Activated CD4-positive, alpha-beta T cell treated with anti-CD3 and anti-CD28 coated beads, Interleukin-2, amount 50 U/mL, for 4 hours (primary cell): Measurements from ENCODE around the gene KATNAL1.

Experiments
- DNase-seq, 2 experiments: peaks; one replicate each; pipeline ENCODE4 v3.0.0-alpha.2; 2020

The KATNAL1 gene

DNA sequence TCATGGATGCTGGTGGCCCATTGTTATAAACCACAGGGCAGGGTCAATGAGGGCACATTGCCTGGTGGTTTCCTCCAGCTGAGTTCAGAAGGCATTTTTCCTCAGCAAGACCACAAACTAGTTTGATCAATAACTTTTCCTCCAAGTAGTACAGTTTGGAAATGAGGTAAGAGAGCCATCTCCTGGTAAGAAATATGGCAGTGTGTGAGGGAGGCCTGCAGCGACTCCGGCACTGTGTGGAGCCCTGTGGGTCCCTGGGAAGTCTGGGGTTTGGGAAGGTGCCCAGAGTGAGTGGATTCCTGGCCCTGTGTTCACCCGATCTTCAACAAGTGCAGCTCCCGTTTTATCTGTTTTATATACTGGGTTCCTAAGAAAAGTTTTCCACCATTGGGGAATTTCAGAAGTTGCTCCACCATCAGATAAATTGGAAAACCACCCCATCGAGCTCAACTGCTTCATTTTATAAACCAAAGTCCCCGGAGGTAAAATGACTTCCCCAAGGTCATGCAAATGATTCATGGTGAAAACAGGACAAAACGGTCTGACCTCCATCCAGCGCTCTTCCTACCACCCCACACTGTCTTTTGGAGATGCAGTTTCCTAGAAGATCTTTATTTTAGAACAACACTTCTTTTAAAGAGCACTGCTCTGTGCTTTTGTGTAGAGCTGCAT lies 148.4 kb downstream of the KATNAL1 start:
- DNase-seq = no peak

DNA sequence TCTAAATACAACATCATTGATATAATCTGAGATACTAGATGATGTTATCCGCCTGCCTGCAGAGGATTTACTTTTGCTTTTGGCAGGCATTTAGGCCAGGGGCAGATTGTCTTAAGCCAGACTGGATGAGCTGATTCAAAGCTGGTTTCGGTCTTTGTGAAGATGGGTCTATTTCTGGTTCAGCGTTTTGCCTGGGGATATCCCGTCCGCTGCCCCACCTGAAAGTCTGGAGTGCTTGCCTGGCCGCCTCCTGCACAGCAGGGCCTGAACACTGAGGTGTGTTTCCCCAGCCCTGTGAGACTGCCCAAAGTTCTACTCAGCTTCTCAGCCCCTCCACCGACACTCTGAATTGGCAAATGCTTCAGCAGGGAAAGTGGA lies 149.7 kb downstream of the KATNAL1 start:
- DNase-seq = no peak

DNA sequence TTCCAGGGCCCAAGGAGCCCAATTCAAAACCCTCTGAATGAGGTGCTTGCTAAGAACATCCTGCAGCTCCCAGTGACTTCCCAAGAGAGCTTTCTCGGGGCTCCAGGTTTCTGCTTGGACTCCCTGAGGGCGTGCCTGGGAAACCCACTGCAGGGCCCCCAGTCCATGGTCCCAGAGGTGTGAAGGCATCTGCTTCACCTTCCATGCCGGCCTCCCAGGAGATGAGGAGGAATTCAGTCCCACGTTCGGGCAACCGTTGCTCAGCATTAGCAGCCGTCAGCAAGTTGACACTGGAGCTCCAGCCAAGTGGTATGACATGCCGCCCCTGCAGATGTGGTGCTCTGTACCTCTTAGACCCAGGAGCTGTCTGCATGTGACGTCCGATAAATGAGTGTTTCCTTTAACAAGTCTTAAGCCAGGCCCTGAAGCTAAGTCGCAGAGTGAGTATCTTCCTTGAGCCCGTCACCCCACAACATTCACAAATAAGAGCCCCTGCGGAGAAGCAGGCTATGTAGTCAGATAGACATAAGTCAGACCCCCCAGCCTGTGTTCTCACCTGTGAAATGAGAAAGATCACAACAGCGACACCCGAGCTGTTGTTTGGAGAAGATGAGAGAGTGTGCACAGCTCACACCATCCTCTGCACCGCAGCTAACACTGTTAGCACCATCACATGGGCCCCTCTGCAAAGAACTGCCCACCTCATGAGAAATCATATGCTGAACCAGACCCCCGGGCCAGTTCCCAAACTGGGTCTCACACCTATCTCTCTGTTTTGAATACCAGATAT lies 150.3 kb downstream of the KATNAL1 start:
- no peak for DNase-seq

DNA sequence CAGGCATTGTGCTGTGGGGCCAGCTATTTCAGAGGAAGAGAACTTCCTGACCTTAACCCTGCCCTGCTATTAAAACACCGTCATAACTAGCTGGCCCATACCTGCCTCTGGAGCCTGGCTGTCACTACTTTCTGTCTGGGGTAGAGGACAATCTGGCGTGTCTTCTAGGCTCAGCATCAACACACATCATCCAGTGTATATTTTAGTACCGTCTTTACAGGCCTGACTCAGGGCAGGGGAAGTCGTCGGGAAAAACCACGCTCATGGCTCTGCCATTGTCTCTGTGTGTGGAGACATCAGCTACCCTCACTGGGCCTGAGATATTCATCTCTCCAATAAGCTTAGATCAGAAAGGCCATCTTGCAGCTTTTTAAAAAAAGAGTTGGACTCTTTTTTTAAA lies 151.1 kb downstream of the KATNAL1 start:
- DNase-seq = no peak

DNA sequence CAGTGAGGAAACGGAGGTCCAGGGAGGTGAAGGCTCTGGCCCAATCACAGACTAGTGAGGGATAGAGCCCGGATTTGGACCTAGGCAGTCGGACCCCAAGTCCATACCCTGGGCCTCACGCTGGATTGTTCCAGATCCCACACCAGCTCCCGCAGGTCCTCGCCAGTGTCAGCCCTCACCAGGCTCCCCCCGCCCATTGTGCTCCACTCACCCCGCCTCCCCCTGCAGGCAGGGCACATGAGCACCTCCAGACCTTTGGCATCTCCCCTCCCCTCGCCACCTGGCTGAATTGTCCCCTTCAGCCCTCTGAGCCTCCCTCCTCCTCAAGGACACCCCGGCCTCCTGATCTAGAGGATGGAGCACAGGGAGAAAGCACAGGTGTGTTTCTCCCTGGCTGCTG lies 152.4 kb downstream of the KATNAL1 start:
- DNase-seq = no peak

DNA sequence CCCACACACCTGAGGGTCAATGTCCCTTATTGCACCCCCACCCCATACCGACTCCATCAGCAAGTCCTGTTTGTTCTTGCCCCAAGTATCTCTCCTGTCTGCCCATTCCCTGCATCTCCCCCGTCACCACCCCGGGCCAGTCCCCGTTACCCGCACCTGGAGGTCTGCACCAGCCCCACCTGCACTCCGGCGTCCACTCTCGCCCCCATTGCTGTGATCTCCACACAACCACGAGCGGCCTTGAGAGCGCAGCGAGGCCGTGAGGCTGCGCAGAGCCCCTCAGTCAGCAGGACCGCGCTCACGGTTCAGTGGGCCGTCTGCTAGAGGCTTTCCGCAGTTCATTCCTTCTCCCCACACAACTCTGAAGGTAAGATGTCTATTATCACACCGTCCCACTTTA lies 152.8 kb downstream of the KATNAL1 start:
- no peak for DNase-seq

DNA sequence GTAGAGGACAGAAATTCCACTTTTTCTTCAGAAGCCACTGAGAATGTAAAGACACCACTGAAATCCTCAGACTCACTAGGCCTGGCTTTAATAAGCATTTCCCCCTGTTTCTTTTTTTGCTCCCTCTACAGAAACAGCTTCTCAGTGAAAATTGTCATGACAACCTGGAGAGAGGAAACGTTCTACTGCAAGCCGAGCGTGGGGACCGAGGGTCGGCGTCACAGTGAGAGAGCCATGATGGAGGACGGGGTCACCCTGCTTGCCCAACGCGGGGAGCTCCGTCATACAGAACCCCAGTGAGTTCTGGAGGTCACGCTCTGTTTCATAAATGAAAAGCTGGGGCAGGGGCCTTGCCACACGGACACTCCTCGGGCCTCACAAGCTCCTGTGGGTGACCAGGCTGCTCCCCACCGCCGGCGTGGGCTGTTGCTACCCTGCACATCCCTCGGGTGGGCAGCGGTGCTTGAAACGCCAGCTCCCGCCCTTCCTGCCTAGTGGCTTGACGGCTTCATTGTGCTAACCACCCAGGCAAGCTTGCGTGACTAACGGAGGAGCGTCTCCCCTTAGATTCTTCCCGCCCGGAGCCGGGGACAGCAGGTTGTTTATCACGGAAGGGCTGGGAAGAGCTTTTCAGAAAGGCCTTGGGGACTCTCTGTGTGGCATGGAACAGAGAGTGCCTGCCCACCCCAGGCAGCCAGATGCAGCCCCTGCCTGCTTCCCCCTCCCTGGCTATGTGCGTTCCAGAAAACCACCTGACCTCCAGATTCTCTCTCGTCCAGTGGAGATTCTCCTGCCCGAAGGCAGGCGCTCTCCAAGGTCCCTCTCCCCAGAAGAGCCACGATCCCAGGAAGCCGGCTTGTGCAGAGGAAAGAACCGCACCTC lies 153.6 kb downstream of the KATNAL1 start:
- no peak for DNase-seq
